Glutamatergic neuron (in vitro differentiated cells): ENCODE results near the gene TWIST2. TPM values are rescaled to one million over a fixed set of nuclear protein-coding genes. Genes with fewer than 3 reads are reported as not detected.

Experiments
- DNase-seq: peaks from one replicate; pipeline ENCODE4 v3.0.0; 2022
- H3K27ac Mint-ChIP-seq: one replicate; pipeline ENCODE4 v1.8.0; 2020; ENCODE audit warnings: mild to moderate bottlenecking, mixed read lengths, inconsistent platforms; ENCODE audit not compliant: unreplicated experiment
- H3K27me3 Mint-ChIP-seq: one replicate; pipeline ENCODE4 v1.8.0; 2020; ENCODE audit warnings: mild to moderate bottlenecking, moderate library complexity, mixed read lengths, inconsistent platforms; ENCODE audit not compliant: unreplicated experiment
- H3K36me3 Mint-ChIP-seq: one replicate; pipeline ENCODE4 v1.8.0; 2020; ENCODE audit warnings: mild to moderate bottlenecking, mixed read lengths, inconsistent platforms; ENCODE audit not compliant: unreplicated experiment
- H3K4me1 Mint-ChIP-seq: one replicate; pipeline ENCODE4 v1.8.0; 2020; ENCODE audit warnings: mild to moderate bottlenecking, low read depth, mixed read lengths, inconsistent platforms; ENCODE audit not compliant: unreplicated experiment
- H3K4me3 Mint-ChIP-seq: one replicate; pipeline ENCODE4 v1.8.0; 2020; ENCODE audit warnings: mild to moderate bottlenecking, mixed read lengths, inconsistent platforms; ENCODE audit not compliant: unreplicated experiment
- H3K9me3 Mint-ChIP-seq: one replicate; pipeline ENCODE4 v1.8.0; 2020; ENCODE audit warnings: mild to moderate bottlenecking, moderate library complexity, mixed read lengths, inconsistent platforms; ENCODE audit not compliant: unreplicated experiment
- CTCF ChIP-seq: fragments of 200-600 bp; sonication (generic); IDR thresholded peaks from one replicate; pipeline ENCODE4 v1.5.0; 2021; ENCODE audit not compliant: partially characterized antibody, unreplicated experiment
- long read RNA-seq: library from polyadenylated mRNA; unstranded; transcript quantifications from one replicate; pipeline ENCODE4 v2.0.0, GENCODE V29; 2020; ENCODE audit not compliant: unreplicated experiment
- total RNA-seq: library from RNA; stranded (reverse); fragmentation: NEBNext Ultra II Directional; extraction: Animal tissue kit (Norgen Biotek cat#: 25700); gene quantifications from one replicate; pipeline ENCODE4 v1.2.1, GENCODE V29; 2021; ENCODE audit not compliant: unreplicated experiment

The TWIST2 gene
- total RNA-seq: not detected
- long read RNA-seq: 0 reads

- H3K9me3 Mint-ChIP-seq: peaks cover 2% of the 10 kb centered on the region
- no peaks in the 10 kb centered on the region for H3K36me3 Mint-ChIP-seq
- peak within 1 kb of the TSS; percentile 59 for H3K4me3 Mint-ChIP-seq
- DNase-seq: peak; percentile 60
- no peak within 1 kb of the TSS for H3K27ac Mint-ChIP-seq
- no peak for TF ChIP-seq CTCF
- H3K4me1 Mint-ChIP-seq: peaks cover 2% of the 10 kb centered on the region
- H3K27me3 Mint-ChIP-seq: peaks cover 16% of the 10 kb centered on the region
Observed at GRCh38 chr2:238847841-238848690, at the start of gene TWIST2. Gene TWIST2, plus strand, starts transcription at chr2:238848085. Its CDS starts 131 bp downstream, at chr2:238848216.

- no peak for TF ChIP-seq CTCF
- Mint-ChIP-seq H3K27me3 (no peaks in the 10 kb centered on the region), H3K4me3 (no peak overlapping the region), H3K4me1 (peaks cover 5% of the 10 kb centered on the region), H3K9me3 (peaks cover 4% of the 10 kb centered on the region), H3K36me3 (no peaks in the 10 kb centered on the region), H3K27ac (no peak overlapping the region)
- no peak for DNase-seq
Observed at GRCh38 chr2:238801791-238802190, 46.1 kb upstream of the TWIST2 start.

- H3K9me3 Mint-ChIP-seq: peaks cover 5% of the 10 kb centered on the region
- DNase-seq: no peak
- H3K27ac Mint-ChIP-seq: no peak overlapping the region
- H3K36me3 Mint-ChIP-seq: no peaks in the 10 kb centered on the region
- TF ChIP-seq CTCF: no peak
- H3K4me1 Mint-ChIP-seq: peaks cover 5% of the 10 kb centered on the region
- no peaks in the 10 kb centered on the region for H3K27me3 Mint-ChIP-seq
- H3K4me3 Mint-ChIP-seq: no peak overlapping the region
Observed at GRCh38 chr2:238802957-238803356, 44.9 kb upstream of the TWIST2 start.

- no peak for TF ChIP-seq CTCF
- H3K27ac Mint-ChIP-seq: no peak overlapping the region
- H3K4me1 Mint-ChIP-seq: peaks cover 5% of the 10 kb centered on the region
- DNase-seq: no peak
- H3K27me3 Mint-ChIP-seq: peaks cover 3% of the 10 kb centered on the region
- peaks cover 11% of the 10 kb centered on the region for H3K36me3 Mint-ChIP-seq
- H3K4me3 Mint-ChIP-seq: no peak overlapping the region
- H3K9me3 Mint-ChIP-seq: peaks cover 10% of the 10 kb centered on the region
Observed at GRCh38 chr2:238803996-238804870, 43.7 kb upstream of the TWIST2 start.

- DNase-seq: no peak
- no peak for TF ChIP-seq CTCF
- Mint-ChIP-seq H3K36me3 (peaks cover 13% of the 10 kb centered on the region), H3K4me3 (no peak overlapping the region), H3K4me1 (peaks cover 4% of the 10 kb centered on the region), H3K9me3 (peaks cover 12% of the 10 kb centered on the region), H3K27me3 (peaks cover 3% of the 10 kb centered on the region), H3K27ac (no peak overlapping the region)
Observed at GRCh38 chr2:238808761-238809160, 39.1 kb upstream of the TWIST2 start.
